A204.1 (cell line): ENCODE measurements around the gene ABTB2.

Experiments
- FAIRE-seq: peaks from 2 replicates; lab custom pipeline; 2012; peaks lifted over from hg19 to GRCh38; lab: Jason Lieb, UNC

Gene ABTB2

GRCh38 chr11:34284811-34285481 is 72.9 kb downstream of the ABTB2 start:
- FAIRE-seq, result no peak

DNA sequence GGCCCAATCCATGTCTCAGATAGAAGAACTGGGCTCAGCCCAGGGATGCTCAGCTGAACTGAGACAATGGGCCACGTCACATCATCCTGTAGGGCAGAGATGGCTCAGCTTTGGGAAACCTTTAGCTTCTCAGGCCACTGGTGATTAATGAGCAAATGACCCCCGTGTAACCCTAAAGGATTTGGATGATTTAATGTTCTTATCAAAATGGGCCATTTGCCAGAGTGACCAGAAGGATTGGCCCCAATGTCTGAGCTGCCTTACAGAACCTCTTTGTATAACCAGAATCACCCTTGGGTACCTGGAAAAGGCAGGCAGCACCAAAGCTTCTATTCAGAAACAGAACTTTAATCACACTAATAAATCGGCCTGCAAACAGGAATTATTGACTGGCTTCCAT is 73.7 kb downstream of the ABTB2 start:
- FAIRE-seq, result no peak

GRCh38 chr11:34280945-34281872 is 76.6 kb downstream of the ABTB2 start:
- FAIRE-seq, result no peak

- FAIRE-seq, result no peak
These were observed 79.0 kb downstream of the ABTB2 start for GRCh38 chr11:34278693-34279297.

DNA sequence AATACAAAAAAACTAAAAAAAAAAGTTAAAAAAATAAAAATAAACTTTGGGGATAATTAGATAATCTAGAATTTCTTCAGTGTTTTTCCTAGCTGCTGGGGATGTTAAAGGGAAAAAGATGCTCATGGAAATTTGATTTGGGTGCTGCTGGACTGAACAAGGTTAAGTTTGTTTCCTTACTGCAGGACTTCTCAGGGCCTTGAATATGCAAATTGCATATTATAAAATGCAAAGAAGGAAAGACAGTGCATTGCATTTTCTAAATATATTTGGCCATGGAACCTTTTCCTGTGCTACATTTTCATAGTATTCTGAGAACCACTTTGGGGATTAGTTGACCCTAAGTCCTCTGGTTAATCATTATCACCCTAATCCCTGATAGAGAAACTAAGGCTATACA is 79.6 kb downstream of the ABTB2 start:
- FAIRE-seq, result no peak

- no peak for FAIRE-seq
These were observed 80.6 kb downstream of the ABTB2 start for GRCh38 chr11:34277171-34277570.

- FAIRE-seq, result no peak
These were observed 81.4 kb downstream of the ABTB2 start for GRCh38 chr11:34276352-34276864.

DNA sequence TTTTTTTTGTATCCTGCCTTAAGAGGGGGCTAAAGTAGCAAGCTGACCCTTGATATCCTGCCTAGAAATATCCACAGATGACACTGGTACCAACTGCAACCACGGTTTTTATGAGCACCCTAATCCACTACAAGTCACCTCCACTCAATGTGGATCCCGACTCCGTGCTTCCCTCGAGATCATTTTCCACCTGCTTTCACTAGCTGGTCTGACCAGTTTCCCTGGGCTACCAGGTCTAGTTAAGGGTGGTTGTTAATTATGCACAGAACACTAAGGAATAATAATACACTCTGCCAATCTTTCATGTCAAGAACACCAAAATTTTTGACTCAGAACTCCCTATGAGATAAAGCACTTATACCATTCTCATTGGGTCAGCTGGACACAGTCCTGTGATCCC is 82.3 kb downstream of the ABTB2 start:
- FAIRE-seq, result no peak

DNA sequence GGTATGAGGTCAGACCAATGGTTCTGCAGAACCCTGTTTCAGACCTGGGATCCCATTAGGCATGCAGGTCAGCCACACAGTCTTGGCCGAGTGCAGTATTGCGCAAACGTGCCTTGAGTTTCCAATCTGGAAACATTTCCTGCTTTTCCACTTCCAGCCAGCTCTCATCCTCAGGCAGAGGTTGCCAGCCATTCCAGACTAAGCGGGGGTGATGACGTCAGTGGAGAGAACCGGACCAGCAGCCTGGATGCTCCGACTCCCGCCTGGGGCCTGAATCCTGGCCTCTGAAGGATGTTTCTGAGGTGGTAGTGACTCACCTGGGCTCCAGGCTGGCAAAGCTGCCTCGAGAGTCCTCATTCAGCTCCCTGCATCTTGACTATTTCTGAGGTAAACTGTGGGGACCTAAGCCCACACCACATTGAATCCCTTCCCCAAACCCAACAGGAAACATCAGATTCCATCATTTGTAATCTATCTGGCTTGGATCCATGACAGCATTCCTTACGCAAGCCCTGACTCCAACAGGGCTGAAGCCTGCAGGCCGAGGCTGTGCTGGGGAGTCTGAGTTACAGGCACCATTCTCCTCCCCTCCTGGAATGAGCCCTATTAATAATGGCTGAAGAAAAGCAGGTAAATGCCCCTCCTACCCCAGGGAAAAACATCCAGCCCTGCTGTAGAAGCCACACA is 83.0 kb downstream of the ABTB2 start:
- FAIRE-seq, result no peak

GRCh38 chr11:34273099-34273498 is 84.7 kb downstream of the ABTB2 start:
- no peak for FAIRE-seq

DNA sequence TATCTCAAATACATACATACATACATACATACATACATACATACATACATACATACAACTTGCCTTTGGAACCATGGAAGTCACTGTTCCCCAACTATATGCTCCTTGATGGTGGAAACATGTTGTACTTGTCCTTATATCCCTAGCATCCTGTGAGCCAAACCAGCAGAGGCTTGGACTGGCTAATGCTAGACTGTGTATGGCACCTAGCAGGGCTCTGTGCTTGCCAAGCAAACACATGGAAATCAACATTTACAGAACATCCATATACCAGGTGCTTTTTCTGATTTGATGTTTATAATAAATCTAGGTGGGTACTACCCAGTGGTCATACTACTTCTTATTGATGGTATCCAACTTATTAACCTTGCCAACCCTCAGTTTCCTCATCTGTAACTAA is 86.1 kb downstream of the ABTB2 start:
- FAIRE-seq, result no peak

- no peak for FAIRE-seq
These were observed 87.1 kb downstream of the ABTB2 start for GRCh38 chr11:34270711-34271110.

- FAIRE-seq, result no peak
These were observed 88.0 kb downstream of the ABTB2 start for GRCh38 chr11:34269694-34270245.

- no peak for FAIRE-seq
These were observed 88.8 kb downstream of the ABTB2 start for GRCh38 chr11:34268906-34269430.

DNA sequence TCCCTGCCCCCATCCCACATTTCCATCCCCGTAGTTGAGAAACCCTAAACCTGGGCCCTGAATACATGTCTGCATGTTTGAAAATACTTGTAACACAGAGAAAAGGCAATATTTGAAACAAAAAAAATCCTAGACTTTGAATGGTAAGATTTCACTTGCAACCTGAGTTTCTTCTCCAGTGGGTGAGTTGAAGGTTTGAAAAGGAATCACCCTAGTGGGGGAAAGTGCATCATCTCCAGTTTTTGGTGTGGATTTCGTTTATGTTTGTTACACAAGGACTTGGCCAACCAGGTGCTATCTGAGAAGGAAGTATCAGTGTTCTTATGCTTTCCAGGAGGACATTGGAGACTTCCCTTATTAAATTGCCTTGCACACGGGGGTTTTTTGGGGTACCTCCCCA is 90.4 kb downstream of the ABTB2 start:
- peak; percentile 98 for FAIRE-seq

DNA sequence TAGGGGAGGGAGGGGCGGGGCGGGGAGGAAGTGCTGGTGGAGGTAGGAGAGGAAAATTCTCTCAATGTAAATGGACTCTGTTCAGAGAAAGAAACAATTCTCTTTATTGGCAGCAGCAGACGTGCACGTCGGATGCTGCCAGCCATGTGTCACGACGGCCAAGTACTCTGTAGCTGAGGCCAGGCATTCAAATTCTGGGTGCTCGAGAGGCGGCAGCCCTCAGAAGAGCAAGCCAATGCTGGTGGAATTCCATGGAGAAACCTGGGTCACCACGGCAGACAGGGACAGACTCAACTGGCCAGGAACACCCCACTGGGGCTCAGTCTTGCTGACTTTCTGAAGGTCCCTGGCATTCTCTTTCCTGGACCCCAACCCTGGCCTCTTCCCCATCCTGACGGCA is 90.8 kb downstream of the ABTB2 start:
- no peak for FAIRE-seq

- peak; percentile 99 for FAIRE-seq
These were observed 91.5 kb downstream of the ABTB2 start for GRCh38 chr11:34266090-34266912.

GRCh38 chr11:34264303-34265110 is 93.3 kb downstream of the ABTB2 start:
- peak; percentile 68 for FAIRE-seq

- FAIRE-seq, result peak; percentile 71
These were observed 94.2 kb downstream of the ABTB2 start for GRCh38 chr11:34263441-34264091.
